ENCODE results near the gene ARHGAP26. TPM values are rescaled to one million over a fixed set of nuclear protein-coding genes. Genes with fewer than 3 reads are reported as not detected.

ARHGAP26 gene
- polyA plus RNA-seq, 1 donor from 2014 or later = 0.83 TPM

- H3F3A ChIP-seq (ENCODE audit: insufficient read depth, low read length, poor library complexity, severe bottlenecking) = peaks cover 6% of the 10 kb centered on the region
- no peak overlapping the region for H3K27ac ChIP-seq (ENCODE audit: low read length)
- no peak overlapping the region for H3K9ac ChIP-seq (ENCODE audit: low read length)
- TF ChIP-seq EZH2 (IDR thresholded peaks at IDR 0.05; ENCODE audit: borderline replicate concordance, insufficient read depth, low read length, poor library complexity, severe bottlenecking) (no peak), RAD21 (conservative IDR thresholded peaks at IDR 0.05) (no peak), REST (IDR thresholded peaks at IDR 0.05; ENCODE audit: borderline replicate concordance) (no peak), POLR2AphosphoS5 (IDR thresholded peaks at IDR 0.05) (no peak), CTCF (IDR thresholded peaks at IDR 0.05; ENCODE audit: poor library complexity, severe bottlenecking) (no peak), TAF1 (IDR thresholded peaks at IDR 0.05; ENCODE audit: low read depth) (no peak), MXI1 (conservative IDR thresholded peaks at IDR 0.05; ENCODE audit: poor library complexity, severe bottlenecking) (no peak), EP300 (conservative IDR thresholded peaks at IDR 0.05; ENCODE audit: poor library complexity, severe bottlenecking) (no peak), SMC3 (conservative IDR thresholded peaks at IDR 0.05; ENCODE audit: poor library complexity) (no peak)
- no peaks in the 10 kb centered on the region for H4K20me1 ChIP-seq (ENCODE audit: insufficient read depth)
- no peaks in the 10 kb centered on the region for H3K27me3 ChIP-seq (ENCODE audit: insufficient read depth, low read depth, low read length)
- H3K9me3 ChIP-seq (ENCODE audit: low read length) = no peaks in the 10 kb centered on the region
- H3K79me2 ChIP-seq (replicated peaks; ENCODE audit: insufficient read depth, low read length) = no peaks in the 10 kb centered on the region
- H3K36me3 ChIP-seq (ENCODE audit: insufficient read depth, low read length) = no peaks in the 10 kb centered on the region
- H3K4me3 ChIP-seq (ENCODE audit: low read length) = no peak overlapping the region
- H2AFZ ChIP-seq (ENCODE audit: low read depth, low read length) = no peak overlapping the region
- no peak overlapping the region for H3K4me2 ChIP-seq (ENCODE audit: low read length)
- H3K9me2 ChIP-seq (ENCODE audit: insufficient read depth, low read length) = no peaks in the 10 kb centered on the region
Measured at GRCh38 chr5:143218517-143219170, 448.5 kb downstream of the ARHGAP26 start.

GRCh38 chr5:143219696-143220095, 449.5 kb downstream of the ARHGAP26 start:
- Histone ChIP-seq H3K36me3 (ENCODE audit: insufficient read depth, low read length) (no peaks in the 10 kb centered on the region), H3K4me2 (ENCODE audit: low read length) (no peak overlapping the region), H3K9me2 (ENCODE audit: insufficient read depth, low read length) (no peaks in the 10 kb centered on the region), H3K9me3 (ENCODE audit: low read length) (no peaks in the 10 kb centered on the region), H3K4me3 (ENCODE audit: low read length) (no peak overlapping the region), H4K20me1 (ENCODE audit: insufficient read depth) (no peaks in the 10 kb centered on the region), H3K79me2 (replicated peaks; ENCODE audit: insufficient read depth, low read length) (no peaks in the 10 kb centered on the region), H2AFZ (ENCODE audit: low read depth, low read length) (no peak overlapping the region), H3F3A (ENCODE audit: insufficient read depth, low read length, poor library complexity, severe bottlenecking) (peaks cover 12% of the 10 kb centered on the region), H3K27me3 (ENCODE audit: insufficient read depth, low read depth, low read length) (no peaks in the 10 kb centered on the region), H3K9ac (ENCODE audit: low read length) (no peak overlapping the region), H3K27ac (ENCODE audit: low read length) (peak overlapping the region; percentile 98)
- TF ChIP-seq RAD21 (conservative IDR thresholded peaks at IDR 0.05) (no peak), TAF1 (IDR thresholded peaks at IDR 0.05; ENCODE audit: low read depth) (no peak), EZH2 (IDR thresholded peaks at IDR 0.05; ENCODE audit: borderline replicate concordance, insufficient read depth, low read length, poor library complexity, severe bottlenecking) (no peak), EP300 (conservative IDR thresholded peaks at IDR 0.05; ENCODE audit: poor library complexity, severe bottlenecking) (no peak), REST (IDR thresholded peaks at IDR 0.05; ENCODE audit: borderline replicate concordance) (no peak), POLR2AphosphoS5 (IDR thresholded peaks at IDR 0.05) (no peak), SMC3 (conservative IDR thresholded peaks at IDR 0.05; ENCODE audit: poor library complexity) (no peak), MXI1 (conservative IDR thresholded peaks at IDR 0.05; ENCODE audit: poor library complexity, severe bottlenecking) (no peak), CTCF (IDR thresholded peaks at IDR 0.05; ENCODE audit: poor library complexity, severe bottlenecking) (no peak)
